Nephron progenitor cell (in vitro differentiated cells): ENCODE results near the gene ATP9B.

Experiments
- DNase-seq: peaks from one replicate; pipeline ENCODE4 v3.0.0; 2021
- H3K27ac Mint-ChIP-seq: 2 replicates; pipeline ENCODE4 v1.8.0; 2021; ENCODE audit warnings: mild to moderate bottlenecking, moderate library complexity, mixed read lengths
- H3K27me3 Mint-ChIP-seq: 2 replicates; pipeline ENCODE4 v1.8.0; 2021; ENCODE audit warnings: mild to moderate bottlenecking, low read depth, mixed read lengths; ENCODE audit not compliant: poor library complexity
- H3K36me3 Mint-ChIP-seq: 2 replicates; pipeline ENCODE4 v1.8.0; 2021; ENCODE audit warnings: low read depth, mixed read lengths
- H3K4me1 Mint-ChIP-seq: 2 replicates; pipeline ENCODE4 v1.8.0; 2021; ENCODE audit warnings: mixed read lengths
- H3K4me3 Mint-ChIP-seq: 2 replicates; pipeline ENCODE4 v1.8.0; 2021; ENCODE audit warnings: mild to moderate bottlenecking, moderate library complexity, mixed read lengths
- H3K9me3 Mint-ChIP-seq: 2 replicates; pipeline ENCODE4 v1.8.0; 2021; ENCODE audit warnings: mild to moderate bottlenecking, moderate library complexity, mixed read lengths
- CTCF ChIP-seq: fragments of 200-600 bp; sonication (generic); IDR thresholded peaks from 2 replicates; pipeline ENCODE4 v1.5.0; 2021; ENCODE audit warnings: antibody characterized with exemption

ATP9B gene

DNA sequence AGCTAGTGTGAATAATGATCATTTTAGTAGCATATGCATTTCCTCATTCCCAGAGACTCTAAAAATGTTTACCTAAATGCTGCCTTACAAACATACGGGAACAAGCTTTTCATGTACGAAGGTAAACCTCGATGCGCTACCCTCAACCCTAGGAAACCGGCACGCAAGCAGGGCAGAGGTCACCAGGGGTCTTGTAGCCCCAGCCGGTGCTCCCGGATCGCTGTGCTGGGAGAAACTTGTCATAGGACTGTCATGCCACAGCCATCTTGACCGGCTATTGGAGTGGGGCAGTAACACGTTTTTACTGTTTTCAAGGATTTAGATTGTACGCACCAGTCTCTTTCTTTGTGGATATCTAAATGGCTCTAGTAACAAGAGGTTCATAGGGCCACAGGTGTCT is 291.7 kb downstream of the ATP9B start:
- Mint-ChIP-seq H3K27ac (no peak overlapping the region), H3K27me3 (peaks cover 2% of the 10 kb centered on the region), H3K36me3 (peaks cover 67% of the 10 kb centered on the region), H3K4me1 (no peaks in the 10 kb centered on the region), H3K4me3 (no peak overlapping the region), H3K9me3 (peaks cover 6% of the 10 kb centered on the region)
- no peak for DNase-seq
- TF ChIP-seq CTCF = no peak

GRCh38 chr18:79361766-79362522 is 292.8 kb downstream of the ATP9B start:
- H3K27ac Mint-ChIP-seq = peak overlapping the region; percentile 54
- H3K36me3 Mint-ChIP-seq = peaks cover 74% of the 10 kb centered on the region
- H3K27me3 Mint-ChIP-seq = peaks cover 2% of the 10 kb centered on the region
- TF ChIP-seq CTCF = no peak
- no peak for DNase-seq
- peaks cover 6% of the 10 kb centered on the region for H3K9me3 Mint-ChIP-seq
- no peak overlapping the region for H3K4me3 Mint-ChIP-seq
- H3K4me1 Mint-ChIP-seq = no peaks in the 10 kb centered on the region

- DNase-seq = no peak
- Mint-ChIP-seq H3K27ac (peak overlapping the region; percentile 62), H3K9me3 (peaks cover 6% of the 10 kb centered on the region), H3K27me3 (peaks cover 2% of the 10 kb centered on the region), H3K4me3 (no peak overlapping the region), H3K4me1 (no peaks in the 10 kb centered on the region), H3K36me3 (peaks cover 83% of the 10 kb centered on the region)
- TF ChIP-seq CTCF = no peak
These were observed 296.5 kb downstream of the ATP9B start for GRCh38 chr18:79365701-79366100.

DNA sequence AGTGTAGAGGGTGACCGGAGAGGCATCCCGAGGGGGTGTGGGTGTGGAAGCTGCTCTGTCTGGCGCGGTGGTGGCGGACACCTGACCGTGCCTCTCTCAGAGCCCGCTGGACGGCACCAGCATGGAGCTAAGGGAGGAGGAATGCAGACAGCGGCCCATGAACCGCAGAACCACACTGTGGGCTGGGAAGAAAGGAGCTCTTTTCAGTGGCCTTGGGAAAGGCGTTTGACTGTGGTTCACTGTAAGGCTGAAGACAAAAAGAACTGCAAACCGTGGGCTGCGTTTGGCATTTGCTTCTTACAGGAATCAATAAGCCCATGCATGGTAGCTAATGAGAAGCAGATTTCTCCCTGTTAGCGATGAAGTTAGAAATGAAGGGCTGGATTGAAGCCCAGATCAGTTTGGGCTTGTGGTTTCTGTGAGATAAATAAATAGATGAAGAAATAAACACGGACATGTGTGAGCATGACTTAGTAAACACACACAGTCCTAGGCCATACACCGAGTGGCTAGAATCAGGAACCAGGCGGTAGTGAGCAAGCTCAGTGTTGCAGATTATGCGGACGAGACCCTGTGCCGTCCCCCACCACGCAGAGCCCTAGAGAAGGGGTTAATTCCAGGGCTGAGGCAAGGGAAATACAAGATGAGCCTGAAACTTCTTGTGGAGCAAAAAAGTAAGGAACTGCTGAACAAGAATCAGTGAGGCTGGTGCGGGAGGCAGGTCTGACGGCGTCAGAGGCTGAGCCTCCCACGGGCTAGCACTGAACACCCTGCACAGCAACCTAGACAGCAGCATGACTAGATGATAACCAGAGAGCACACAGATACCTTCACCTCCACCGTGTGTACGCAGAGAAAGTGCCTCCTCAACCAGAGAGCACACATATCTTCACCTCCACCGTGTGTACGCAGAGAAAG is 297.2 kb downstream of the ATP9B start:
- Mint-ChIP-seq H3K4me1 (peaks cover 1% of the 10 kb centered on the region), H3K27me3 (peaks cover 2% of the 10 kb centered on the region), H3K9me3 (peaks cover 6% of the 10 kb centered on the region), H3K27ac (peak overlapping the region; percentile 91), H3K4me3 (no peak overlapping the region), H3K36me3 (peaks cover 78% of the 10 kb centered on the region)
- no peak for TF ChIP-seq CTCF
- DNase-seq = no peak

DNA sequence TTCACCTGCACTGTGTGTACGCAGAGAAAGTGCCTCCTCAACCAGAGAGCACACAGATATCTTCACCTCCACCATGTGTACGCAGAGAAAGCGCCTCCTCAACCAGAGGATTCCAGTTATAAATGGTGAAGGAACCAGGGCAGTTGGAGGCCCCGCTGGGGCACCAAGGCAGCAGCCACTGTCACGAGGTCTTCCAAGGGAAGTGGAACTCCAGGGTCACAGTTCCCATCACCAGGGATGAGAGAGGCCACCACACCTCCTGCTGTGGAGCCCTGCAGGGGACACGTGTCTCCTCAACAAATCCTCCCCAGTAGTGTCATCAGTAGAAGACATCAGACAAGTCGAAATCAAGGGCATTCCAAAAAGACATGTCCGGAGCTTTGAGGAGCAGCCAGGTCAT is 298.3 kb downstream of the ATP9B start:
- TF ChIP-seq CTCF = no peak
- no peak for DNase-seq

More for the DNA sequence above, 298.3 kb downstream of the ATP9B start:
- Mint-ChIP-seq H3K4me1 (peaks cover 6% of the 10 kb centered on the region), H3K27me3 (peaks cover 6% of the 10 kb centered on the region), H3K36me3 (peaks cover 77% of the 10 kb centered on the region), H3K4me3 (no peak overlapping the region), H3K9me3 (peaks cover 6% of the 10 kb centered on the region), H3K27ac (no peak overlapping the region)
